Activated CD8-positive, alpha-beta memory T cell treated with anti-CD3 and anti-CD28 coated beads for 24 hours (primary cell): ENCODE results near the gene CCDC169.
A peak's percentile ranks its signal among the peaks of the same experiment; 100 is the strongest.
"Not testable (repeated sequence)": the region's sequence is repeated elsewhere in the genome, so short reads cannot be mapped to it uniquely, and the experiment has no call there.

Experiments used
- DNase-seq: peaks from one replicate; pipeline ENCODE4 v3.0.0-alpha.2; 2020

Gene CCDC169

DNA sequence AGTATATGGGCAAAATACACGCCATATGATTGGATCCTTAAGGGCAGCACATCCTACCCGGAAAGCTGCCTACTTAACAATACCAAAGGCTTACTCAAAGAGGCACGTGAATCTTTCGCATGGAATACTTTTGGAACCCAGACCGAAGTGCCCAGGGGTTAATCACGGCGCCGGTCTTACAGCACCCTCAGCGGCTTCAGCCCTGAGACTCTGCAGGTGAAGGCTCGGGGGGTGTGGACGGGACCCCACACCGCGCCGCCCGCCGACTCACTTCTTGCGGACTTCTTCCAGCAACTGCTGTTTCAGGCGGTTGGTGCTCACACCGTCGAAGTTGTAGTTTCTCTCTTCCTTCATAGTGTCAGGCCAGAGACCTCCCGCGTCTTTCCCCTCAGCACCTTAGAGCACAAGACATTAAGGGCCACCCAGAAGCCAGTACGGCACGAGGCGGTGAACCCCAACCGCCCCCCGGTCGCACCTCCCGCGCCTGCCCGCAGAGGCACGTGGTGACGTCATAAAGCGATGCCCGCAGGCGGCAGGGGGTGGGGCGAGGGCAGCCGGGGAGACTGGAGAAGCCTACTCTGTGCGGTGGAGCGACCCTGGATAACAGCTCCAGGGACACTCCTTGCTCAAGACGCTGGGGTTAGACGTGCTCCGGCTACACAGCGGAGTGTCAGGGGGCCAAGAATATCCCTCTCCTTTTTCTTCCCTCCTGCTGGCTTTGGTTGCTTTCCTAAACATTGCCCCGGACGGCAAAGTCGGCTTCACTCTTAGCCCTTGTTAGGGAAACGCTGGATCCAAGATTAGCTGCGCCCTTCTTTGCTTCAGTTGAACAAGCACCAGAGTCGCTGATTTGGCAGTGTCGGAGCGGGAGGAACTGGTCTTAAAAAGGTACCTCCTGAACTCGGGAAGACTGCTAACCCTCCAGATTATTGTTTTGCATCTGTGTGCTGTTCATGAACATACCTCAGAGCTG lies at the start of gene CCDC169:
Gene CCDC169, minus strand, starts transcription at position 449 of the 973 bp plus-strand sequence. Its CDS starts 95 bp downstream, at position 354.
- DNase-seq: peak; percentile 77

DNA sequence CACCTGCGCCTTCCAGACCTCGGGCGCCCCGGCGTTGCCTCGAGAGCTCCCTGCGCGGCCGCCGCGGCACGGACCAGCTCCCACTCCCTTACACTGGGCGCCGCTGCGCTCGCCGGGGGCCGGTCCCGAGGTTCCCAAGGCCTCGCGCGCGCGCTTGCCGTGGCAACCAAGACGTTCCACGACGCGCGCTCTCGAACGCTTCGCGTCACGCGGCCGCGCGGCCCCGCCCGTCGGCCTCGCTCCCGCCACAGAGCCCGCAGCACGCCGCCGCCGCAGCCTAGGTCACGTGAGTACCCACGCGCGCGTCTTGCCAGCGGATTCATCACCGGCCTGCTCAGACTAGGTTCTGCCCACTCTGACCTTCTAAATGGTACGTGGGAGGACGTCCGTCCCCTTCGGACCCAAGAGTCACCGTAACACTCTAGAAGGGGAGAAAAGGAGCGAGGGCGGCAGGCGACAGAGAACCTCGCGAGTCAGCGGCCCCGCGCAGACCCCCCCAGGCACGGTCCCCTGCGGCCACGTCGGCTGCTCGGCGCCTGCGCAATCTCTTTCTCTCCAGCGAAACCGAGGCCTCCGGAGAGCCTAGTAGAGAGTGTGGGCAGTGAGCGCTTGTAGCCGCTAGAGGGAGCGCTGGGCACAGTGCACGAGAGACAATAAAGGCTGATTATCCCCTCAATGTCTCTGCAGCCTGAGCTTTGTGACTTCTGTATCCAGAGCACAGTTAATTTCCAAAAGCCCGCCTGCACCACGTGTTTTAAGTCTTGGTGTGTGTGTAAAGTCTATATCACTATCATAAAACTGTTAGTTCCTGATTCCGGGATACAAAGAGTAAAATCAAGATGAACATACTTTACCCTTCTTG lies 48.8 kb upstream of the CCDC169 start, which contains the start of gene SPART:
Gene SPART, minus strand, starts transcription at position 173 of the 862 bp plus-strand sequence. CDS start 10,564 bp downstream, outside the sequence.
- DNase-seq: peak; percentile 91

DNA sequence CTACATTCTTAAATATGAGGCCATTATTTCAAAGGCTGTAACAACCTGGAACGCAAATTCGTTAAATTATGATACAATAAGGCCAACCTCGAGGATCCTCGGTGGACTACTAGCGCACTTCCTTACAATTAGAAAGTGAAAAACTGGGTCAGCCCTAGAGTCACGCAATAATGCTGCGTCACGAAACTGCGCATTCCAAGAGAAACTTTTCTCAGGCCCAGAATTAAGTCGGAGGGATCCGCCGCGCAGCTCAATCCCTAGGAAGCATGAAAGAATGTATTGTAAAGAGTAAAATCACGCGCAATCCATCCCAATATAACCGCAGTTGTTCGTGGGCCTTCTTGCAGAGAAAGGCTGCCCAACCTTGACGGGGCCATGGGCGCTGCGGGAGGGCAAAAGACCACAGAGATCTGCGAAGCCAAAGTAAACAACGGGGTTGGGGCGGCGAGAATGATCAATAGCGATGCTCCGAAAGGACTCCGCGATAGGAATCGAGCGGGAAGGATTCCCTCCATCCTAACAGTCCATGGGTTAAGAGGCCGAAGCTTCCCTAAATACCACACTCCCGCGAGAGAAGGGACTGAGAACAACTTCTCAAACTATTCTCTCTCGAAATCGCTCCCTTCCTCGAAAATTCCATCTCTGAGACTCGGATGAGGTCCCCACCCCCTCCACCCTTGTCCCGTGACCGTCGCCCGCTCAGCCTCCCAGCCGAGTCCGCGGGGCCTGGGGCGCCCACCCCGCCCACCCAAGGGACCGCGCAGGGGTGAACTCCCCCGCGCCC lies 48.0 kb upstream of the CCDC169 start:
- peak; percentile 70 for DNase-seq

DNA sequence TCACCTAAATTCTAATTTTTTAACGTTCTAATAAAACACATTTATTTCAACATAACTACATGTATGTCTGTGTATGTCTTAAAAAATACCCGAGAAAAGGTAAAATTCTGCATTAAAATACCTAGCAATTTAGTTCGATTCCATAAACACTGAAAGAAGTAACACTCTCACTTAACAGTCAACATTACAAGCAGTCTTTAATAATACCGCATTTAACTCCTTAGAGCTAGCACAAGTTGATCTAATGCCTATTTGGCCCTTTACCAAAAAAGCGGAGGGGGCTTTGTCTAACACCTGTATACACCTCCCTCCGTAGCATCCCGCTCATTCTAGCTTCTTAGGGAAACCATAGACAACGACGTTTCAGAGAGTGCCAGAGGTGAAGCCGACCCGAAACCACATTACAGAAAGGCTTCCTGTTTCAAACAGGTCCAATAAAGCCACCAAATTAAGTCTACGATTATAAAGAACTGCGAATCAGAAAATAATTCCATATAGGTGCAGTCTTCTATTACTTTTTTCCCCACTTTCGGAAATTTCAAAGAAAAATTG lies 47.3 kb upstream of the CCDC169 start:
- DNase-seq: no peak

DNA sequence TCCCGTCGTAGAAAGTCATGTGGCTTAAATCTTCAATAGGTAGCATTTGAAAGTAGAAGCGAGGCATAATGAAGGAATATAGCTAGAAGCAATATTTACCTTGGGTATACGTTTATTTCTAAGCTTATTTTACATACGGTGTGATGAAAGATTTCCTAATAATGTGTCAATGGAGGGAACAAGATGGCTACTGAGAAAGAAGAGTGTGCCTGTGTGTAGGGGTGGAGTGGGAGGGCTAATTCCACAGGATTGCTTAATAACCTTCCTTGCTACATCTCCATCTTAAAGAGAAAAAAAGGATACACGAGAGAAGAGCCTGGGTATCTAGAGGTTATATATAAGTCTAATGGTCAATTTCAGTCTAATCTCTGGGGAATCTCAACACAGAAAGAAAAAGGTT lies 46.6 kb upstream of the CCDC169 start:
- no peak for DNase-seq

DNA sequence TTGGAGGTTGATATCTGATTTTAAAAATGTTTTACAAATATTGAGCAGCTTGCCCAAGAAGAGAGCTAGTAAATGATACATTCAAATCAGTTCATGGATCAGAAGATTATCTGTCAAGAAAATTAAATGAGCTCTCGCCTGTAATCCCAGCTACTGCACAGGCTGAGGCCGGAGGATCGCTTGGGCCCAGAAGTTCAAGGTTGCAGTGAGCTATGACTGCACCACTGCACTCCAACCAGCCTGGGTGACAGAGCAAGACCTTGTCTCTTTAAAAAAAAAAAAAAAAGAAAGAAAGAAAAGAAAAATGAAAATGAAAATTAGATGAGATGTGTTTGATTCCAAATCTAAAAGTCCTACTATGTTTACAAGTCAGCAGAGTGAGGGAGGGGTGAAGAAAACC lies 46.2 kb upstream of the CCDC169 start:
- DNase-seq: no peak

DNA sequence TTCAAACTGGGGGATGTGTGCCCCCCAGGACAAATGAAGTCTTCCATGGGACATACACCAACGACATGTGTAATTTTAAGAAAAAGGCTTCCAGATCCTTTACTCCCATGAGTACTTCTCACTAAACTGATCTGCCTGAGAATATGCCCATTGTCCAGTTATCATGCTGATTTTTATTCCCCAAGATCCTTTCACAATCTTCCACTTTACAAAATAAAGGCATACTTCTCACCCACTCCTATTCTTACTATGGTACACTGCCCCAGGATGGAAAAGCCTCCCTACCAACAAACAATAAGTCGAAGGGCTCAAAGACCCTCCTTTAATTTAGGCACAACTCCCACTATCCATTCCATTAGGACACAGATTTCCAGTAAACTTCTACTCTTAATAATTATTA lies 45.1 kb upstream of the CCDC169 start:
- no peak for DNase-seq

DNA sequence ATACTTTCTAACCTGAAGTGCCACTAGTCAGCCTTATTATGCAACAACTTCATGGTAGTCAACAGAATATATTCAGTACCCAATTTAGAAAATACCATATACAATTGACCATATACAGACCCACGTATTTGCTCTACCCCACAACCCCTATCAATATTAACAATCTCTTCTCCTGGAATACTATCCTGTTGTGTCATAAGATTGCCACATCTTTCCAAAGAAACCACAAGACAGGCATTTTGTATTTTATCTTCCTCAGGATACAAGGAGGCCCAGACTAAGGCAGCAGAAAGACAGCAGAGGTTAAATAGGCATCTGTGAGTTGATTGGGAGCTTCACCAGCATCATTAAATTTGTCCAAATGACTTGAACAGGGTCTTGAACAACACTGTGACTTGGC lies 44.1 kb upstream of the CCDC169 start:
- no peak for DNase-seq

DNA sequence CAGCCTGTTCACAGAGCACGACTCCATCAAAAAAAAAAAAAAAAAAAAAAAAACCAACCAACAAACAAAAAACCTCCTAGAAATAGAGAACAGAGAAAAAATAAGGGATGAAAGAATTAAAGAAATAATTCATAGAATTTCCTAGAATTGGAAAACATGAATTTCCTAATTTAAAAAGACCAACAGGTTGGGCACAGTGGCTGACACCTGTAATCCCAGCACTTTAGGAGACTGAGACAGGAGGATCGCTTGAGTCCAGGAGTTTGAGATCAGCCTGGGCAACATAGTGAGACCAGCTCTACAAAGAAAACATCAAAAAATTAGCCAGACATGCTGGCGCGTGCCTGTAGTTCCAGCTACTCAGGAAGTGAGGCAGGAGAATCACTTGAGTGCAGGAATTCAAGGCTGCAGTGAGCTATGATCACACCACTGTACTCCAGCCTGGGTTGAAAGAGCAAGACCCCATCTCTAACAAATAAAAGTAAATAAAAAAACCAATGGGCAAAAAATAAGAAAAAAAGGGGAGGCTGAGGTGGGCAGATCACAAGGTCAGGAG lies 42.1 kb upstream of the CCDC169 start:
- no peak for DNase-seq

DNA sequence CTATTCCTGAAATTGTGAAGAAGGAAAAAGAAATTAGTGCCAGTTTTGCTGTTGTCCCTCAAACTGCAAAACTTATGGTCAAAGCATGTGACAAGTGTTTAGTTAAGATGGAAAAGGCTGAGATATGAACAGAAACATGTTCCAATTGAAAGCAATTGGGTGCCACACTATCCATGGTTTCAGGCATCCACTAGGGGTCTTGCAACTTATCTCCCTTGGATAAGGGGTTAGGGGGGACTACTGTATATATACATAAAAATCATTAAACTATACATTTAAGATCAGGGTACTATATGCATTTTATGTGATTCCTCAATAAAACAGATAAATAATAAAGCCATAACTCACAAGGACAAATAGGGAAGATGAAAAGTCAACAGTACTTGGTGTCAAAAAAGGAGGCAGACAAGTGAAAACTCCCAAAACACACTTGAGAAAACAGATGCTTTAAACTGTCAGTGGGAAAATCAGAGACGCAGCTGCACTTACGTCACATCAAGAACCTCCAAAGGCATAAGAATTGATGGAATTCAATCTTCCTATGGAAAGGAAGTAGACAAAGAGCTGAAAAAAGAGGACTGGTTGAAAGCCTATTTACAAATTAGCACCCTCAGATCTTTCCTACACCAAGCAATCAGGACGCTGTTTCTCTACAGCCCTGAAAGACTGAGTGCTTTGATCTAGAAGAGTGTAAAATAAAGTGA lies 40.5 kb upstream of the CCDC169 start:
- no peak for DNase-seq

DNA sequence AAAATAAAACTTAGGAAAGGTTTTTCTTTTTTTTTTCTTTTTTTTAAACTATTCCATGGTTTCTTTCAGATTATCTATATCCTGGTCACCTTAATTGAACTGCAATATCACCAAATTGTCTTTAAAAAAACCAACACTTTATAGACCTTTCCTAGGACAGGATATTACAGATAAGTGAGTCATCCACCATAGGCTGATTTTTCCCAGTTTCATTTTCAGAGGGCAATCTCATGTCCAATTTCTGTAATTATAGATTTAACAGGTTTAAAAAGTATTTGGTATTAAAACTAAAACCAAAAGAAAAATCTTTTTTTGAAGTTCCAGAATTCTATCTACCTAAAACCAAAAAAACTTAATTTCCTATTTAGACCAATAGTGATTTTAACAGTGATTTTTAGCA lies 35.4 kb upstream of the CCDC169 start:
- DNase-seq: no peak

DNA sequence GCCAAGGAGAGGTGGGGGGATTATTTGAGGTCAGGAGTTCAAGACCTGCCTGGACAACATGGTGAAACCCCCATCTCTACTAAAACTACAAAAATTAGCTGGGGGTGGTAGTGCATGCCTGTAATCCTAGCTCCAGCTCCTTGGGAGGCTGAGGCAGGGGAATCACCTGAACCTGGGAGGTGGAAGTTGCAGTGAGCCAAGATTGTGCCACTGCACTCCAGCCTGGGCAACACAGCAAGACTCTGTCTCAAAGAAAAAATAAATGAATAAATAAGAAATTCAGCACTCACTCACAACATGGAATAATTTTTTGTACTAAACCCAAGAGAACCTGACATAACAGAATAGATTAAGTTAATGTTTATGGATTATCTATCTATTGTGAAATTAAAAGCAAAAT lies 34.6 kb upstream of the CCDC169 start:
- not testable (repeated sequence) for DNase-seq

DNA sequence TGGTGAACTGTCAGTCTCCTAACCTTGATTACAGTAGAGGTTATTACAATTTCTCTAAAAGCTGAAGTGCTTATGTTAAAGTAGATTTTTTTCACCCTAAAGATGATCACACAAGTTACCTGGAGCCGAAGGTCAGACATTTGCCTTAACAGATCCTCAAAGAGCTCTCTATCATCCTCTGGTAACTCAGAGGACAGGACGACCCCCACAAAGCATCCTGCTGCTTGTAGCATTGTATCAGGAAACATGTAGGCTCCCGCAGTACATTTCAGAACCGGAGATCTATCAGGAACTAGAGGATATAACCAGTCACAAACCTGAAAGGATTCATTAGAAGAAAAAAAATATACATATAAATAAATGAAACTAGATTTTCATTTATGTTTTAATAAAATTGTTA lies 33.7 kb upstream of the CCDC169 start:
- DNase-seq: no peak

DNA sequence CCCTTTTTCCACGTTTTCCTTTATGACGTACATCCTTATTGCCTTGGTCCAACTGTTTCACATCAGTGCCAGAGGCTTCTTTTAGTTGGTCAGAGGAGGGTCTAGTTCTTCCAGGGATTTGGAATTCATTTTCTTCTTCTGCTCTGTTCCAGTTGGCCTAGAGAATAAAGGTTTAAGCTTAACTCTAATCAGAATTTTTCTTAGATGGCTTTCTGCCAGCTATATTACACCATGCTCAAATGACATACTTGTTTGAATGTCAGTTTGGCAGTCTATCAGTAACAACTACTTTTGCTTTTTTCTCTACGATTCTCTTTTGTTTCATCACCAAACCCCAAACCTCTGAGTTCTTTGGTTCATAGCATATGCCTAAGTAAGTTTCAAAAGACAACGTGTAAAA lies 31.7 kb upstream of the CCDC169 start:
- DNase-seq: no peak

DNA sequence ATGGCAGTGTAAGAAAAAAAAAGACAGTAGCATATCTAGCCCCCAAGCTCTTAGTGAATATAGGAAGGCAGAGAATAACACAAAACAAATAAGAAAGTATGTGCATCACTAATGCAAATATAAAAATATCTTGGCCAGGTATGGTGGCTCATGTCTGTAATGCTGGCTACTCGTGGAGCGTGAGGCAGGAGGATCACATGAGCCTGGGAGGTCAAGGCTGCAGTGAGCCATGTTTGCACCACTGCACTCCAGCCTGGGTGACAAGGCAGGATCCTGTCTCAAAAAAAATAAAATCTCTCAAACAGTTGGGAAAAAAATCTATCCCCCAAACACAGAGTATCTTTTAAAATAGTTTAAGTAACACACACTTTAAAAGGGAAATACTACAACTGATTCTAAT lies 31.2 kb upstream of the CCDC169 start:
- no peak for DNase-seq

DNA sequence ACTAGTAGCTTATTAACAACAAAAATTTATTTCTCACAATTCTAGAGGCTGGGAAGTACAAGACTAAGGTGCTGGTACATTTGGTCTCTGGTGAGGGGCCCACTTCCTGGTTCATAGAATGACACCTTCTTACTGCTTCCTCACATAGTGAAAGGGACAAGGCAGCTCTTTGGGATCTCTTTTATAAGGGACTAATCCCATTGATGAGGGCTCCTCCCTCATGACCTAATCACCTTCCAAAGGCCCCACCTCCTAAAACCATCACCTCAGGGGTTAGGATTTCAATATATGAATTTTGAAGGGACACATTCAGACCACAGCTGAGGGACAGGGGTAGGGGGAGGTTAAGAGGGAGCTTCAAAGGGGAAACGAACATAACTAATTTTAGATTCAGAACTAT lies 28.3 kb upstream of the CCDC169 start:
- DNase-seq: no peak

DNA sequence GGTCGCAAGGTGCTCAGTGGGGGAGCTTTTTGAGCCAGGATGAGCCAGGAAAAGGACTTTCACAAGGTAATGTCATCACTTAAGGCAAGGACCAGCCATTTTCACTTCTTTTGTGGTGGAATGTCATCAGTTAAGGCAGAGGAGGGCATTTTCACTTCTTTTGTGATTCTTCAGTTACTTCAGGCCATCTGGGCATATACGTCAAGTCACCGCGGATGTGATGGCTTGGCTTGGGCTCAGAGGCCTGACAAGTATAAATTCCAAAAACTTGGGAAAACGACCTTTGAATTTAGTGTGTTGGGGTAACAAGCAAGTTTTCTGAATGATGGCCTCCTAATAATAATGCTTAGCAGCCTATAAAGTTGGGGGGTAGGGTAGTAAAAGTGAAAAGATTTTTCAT lies 27.3 kb upstream of the CCDC169 start:
- not testable (repeated sequence) for DNase-seq

DNA sequence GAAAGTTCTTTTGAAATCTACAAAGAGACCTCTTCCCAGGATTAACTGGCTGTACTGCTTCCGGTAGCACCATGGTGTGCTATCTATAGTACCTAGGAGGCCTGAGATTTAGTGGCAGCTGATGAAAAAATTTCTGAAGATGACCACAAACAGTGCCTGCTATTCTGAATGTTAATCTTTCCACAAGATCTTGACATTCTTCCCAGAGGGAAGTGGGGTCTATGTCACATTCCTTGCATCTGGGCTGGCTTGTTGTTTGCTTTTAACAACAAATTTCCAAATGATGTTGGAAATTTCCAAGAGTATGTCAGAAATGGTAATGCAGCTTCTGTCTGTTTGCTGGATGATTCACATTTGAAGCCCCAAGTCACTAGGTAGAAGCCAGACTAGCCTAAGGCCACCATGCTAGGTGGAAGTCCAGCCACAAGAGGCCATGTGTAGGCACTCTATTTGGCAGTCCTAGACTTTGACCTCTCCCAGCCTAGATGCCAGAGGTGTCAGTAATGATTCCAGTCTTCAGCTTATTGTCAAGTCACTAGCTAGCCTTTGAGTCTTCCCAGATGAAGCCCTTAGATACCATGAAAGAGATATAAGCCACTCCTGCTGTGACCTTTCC lies 26.4 kb upstream of the CCDC169 start:
- no peak for DNase-seq

DNA sequence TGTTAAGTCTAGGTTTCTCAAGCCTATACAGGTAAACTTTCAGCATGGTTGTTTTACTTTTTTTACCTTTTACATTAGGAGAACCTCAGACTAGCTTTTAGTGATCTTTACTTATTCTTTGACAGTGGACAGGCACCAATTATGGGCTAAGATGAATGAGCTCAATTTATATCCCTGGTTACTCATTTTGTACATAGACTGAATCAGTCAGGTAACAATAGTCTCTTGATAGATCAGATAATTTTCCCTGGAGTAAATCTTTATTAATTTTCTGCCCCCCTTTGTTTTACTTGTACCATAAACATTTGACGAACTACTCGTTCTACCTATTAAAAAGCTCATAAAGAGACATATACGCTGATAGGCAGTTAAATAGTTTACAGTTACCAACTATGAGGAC lies 25.8 kb upstream of the CCDC169 start:
- no peak for DNase-seq

DNA sequence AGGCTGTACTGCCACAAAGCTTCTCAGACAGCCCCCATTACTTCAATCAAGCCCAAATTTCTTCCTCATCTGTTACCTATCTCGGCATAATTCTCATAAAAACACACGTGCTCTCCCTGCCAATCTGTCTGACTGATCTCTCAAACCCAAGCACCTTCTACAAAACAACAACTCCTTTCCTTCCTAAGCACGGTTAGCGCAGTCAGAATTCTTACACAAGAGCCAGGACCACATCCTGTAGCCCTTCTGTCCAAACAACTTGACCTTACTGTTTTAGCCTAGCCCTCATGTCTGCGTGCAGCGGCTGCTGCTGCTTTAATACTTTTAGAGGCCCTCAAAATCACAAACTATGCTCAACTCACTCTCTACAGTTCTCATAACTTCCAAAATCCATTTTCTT lies 22.2 kb upstream of the CCDC169 start:
- not testable (repeated sequence) for DNase-seq
